Left ventricle myocardium inferior (tissue), 1 donor: ENCODE results near the gene TECR. TPM values are rescaled to one million over a fixed set of nuclear protein-coding genes. Genes with fewer than 3 reads are reported as not detected.
"Not testable (repeated sequence)": the region's sequence is repeated elsewhere in the genome, so short reads cannot be mapped to it uniquely, and the experiment has no call there.

Experiments
- DNase-seq: peaks from one replicate; pipeline ENCODE4 v3.0.0-alpha.2; 2020
- H3K27ac ChIP-seq: fragments of 200-600 bp; replicated peaks from 2 replicates; pipeline ENCODE4 v1.8.0; 2021
- H3K27me3 ChIP-seq: fragments of 200-600 bp; 2 replicates; pipeline ENCODE4 v1.8.0; 2021; ENCODE audit warnings: low read depth
- H3K36me3 ChIP-seq: fragments of 200-600 bp; 2 replicates; pipeline ENCODE4 v1.8.0; 2021
- H3K4me1 ChIP-seq: fragments of 200-600 bp; 2 replicates; pipeline ENCODE4 v1.8.0; 2021
- H3K4me3 ChIP-seq: fragments of 200-600 bp; 2 replicates; pipeline ENCODE4 v1.8.0; 2021; ENCODE audit warnings: mild to moderate bottlenecking, moderate library complexity
- H3K9me3 ChIP-seq: fragments of 200-600 bp; replicated peaks from 2 replicates; pipeline ENCODE4 v1.8.0; 2021
- intact Hi-C: fragments of 100-400 bp; cut with micrococcal nuclease; formaldehyde crosslinking; loops from one replicate; pipeline ENCODE4 v1.11.0; 2022
- total RNA-seq: library from RNA; stranded (reverse); fragmentation: NEBNext Ultra II Directional; extraction: Animal tissue kit (Norgen Biotek cat#: 25700); gene quantifications from one replicate; pipeline ENCODE4 v1.2.1, GENCODE V29; 2021
- TF ChIP-seq, protein P1 (sequence below): fragments of 200-600 bp; IDR thresholded peaks from 2 replicates; pipeline ENCODE4 v1.8.0; 2021; ENCODE audit warnings: antibody characterized with exemption, mild to moderate bottlenecking, borderline replicate concordance
- donor health status: DM: no; HTN: yes; CAD: no; lungs with severe emphysema.

Gene TECR
- total RNA-seq, 1 donor from 2014 or later = 69.3 TPM

DNA sequence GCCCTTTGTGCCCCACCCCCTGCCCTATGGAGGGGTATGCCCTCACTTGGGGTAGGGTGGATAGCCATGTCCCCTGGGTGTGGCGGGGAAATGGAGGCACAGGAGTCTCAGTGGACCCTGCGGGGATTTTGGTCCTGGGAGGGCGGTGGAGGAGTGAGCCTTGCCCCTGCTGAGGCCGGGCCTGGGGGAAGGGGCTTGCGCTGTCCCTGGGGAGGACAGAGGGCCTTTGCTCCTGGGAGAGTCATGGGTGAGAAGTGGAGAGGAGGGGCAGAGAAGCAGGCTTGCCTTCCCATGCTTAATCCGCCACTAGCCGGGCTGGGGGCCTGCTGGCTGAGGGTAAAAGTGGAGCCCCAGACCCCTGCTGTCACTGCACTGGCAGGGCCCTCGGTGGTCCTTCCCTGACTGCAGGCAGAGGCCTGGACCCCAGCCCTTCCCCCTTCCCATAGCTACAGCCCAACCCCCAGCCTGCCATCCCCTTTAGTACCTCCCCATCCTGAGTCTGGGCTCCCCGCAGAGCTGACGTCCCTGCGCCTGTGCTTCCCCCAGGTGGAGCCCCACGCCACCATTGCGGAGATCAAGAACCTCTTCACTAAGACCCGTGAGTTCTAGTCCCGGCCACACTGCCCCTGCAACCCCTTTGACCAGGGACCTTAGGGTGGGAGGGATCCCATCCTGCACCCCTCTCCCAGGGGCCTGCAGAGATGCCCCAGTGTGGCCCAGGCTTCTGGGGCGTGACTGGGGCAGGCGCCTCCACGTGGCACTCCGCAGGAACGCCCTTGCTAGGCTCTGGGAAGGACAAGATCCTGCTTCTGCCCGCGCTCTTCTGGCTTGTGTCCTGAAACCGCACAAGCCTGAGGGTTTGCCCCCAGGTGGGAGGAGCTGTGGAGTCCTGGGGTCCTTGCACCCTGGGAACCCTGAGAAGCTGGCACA lies 33.5 kb downstream of the TECR start:
- intact Hi-C loops = no loop called here
- no peak for DNase-seq
- H3K36me3 ChIP-seq = peaks cover 19% of the 10 kb centered on the region
- TF ChIP-seq, protein P1, sequence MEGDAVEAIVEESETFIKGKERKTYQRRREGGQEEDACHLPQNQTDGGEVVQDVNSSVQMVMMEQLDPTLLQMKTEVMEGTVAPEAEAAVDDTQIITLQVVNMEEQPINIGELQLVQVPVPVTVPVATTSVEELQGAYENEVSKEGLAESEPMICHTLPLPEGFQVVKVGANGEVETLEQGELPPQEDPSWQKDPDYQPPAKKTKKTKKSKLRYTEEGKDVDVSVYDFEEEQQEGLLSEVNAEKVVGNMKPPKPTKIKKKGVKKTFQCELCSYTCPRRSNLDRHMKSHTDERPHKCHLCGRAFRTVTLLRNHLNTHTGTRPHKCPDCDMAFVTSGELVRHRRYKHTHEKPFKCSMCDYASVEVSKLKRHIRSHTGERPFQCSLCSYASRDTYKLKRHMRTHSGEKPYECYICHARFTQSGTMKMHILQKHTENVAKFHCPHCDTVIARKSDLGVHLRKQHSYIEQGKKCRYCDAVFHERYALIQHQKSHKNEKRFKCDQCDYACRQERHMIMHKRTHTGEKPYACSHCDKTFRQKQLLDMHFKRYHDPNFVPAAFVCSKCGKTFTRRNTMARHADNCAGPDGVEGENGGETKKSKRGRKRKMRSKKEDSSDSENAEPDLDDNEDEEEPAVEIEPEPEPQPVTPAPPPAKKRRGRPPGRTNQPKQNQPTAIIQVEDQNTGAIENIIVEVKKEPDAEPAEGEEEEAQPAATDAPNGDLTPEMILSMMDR = no peak
- H3K4me3 ChIP-seq = peak overlapping the region; percentile 50
- H3K4me1 ChIP-seq = peaks cover 64% of the 10 kb centered on the region
- H3K27ac ChIP-seq = peak overlapping the region; percentile 92
- H3K9me3 ChIP-seq = no peaks in the 10 kb centered on the region
- no peaks in the 10 kb centered on the region for H3K27me3 ChIP-seq

DNA sequence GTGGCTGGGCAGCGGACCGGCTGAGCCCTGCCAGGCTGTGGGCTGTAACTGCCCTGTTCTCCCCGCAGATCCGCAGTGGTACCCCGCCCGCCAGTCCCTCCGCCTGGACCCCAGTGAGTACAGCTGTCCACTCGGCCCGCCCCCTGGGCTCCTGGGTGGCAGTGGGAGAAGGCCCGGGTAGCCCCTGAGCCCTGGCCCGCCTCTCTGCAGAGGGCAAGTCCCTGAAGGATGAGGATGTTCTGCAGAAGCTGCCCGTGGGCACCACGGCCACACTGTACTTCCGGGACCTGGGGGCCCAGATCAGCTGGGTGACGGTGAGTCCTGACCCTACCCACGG lies 34.2 kb downstream of the TECR start:
- Histone ChIP-seq H3K4me1 (peaks cover 63% of the 10 kb centered on the region), H3K9me3 (no peaks in the 10 kb centered on the region), H3K27ac (peak overlapping the region; percentile 92), H3K4me3 (peak overlapping the region; percentile 50), H3K27me3 (no peaks in the 10 kb centered on the region), H3K36me3 (peaks cover 19% of the 10 kb centered on the region)
- no peak for DNase-seq
- TF ChIP-seq, protein P1 = no peak
- intact Hi-C loops = no loop called here

DNA sequence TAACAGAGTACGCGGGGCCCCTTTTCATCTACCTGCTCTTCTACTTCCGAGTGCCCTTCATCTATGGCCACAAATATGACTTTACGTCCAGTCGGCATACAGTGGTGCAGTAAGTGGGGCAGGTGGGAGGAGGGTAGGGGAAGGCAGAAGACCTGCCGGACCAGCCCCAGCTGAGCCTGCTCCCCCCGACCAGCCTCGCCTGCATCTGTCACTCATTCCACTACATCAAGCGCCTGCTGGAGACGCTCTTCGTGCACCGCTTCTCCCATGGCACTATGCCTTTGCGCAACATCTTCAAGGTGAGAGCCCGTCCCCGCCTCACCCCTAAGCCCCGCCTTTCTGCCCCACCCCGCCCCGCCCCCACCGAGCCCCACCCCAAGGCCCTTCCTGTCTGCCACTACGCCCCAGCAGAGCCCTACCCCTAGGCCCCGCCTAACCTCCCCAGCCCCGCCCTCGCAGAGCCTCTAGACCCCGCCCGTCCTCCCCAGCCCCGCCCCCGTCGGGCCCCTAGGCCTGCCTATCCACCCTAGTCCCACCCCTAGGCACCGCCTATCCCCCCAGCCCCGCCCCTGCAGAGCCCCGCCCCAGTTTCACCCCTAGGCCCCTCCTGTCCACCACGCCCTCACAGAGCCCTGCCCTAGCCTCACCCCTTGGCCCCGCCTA lies 34.7 kb downstream of the TECR start:
- Histone ChIP-seq H3K4me1 (peaks cover 63% of the 10 kb centered on the region), H3K36me3 (peaks cover 19% of the 10 kb centered on the region), H3K9me3 (no peaks in the 10 kb centered on the region), H3K27ac (peak overlapping the region; percentile 92), H3K4me3 (no peak overlapping the region), H3K27me3 (no peaks in the 10 kb centered on the region)
- no peak for DNase-seq
- TF ChIP-seq, protein P1 = no peak
- intact Hi-C loops = no loop called here

DNA sequence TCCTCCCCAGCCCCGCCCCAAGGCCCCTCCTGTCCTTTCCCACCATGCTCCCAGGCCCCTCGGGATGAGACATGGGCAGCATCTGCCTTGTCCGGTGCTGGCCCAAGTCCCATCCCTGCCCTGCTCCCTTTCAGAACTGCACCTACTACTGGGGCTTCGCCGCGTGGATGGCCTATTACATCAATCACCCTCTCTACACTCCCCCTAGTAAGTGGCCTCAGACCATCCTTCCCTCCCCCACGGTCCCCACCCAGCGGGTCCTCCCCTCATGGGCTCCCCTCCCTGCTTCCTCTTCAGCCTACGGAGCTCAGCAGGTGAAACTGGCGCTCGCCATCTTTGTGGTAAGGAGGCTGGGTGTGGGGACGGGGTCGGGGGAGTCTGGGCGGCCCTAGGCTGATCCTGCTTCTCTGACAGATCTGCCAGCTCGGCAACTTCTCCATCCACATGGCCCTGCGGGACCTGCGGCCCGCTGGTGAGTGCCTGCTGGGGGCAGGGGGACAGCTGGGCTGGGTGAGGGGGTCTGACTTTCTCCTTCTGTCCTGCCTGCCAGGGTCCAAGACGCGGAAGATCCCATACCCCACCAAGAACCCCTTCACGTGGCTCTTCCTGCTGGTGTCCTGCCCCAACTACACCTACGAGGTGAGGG lies 35.4 kb downstream of the TECR start:
- Histone ChIP-seq H3K36me3 (peaks cover 21% of the 10 kb centered on the region), H3K4me1 (peaks cover 63% of the 10 kb centered on the region)
- H3K4me3 ChIP-seq, DNase-seq, H3K27ac ChIP-seq, H3K27me3 ChIP-seq, H3K9me3 ChIP-seq, intact Hi-C loops: not testable (repeated sequence)

DNA sequence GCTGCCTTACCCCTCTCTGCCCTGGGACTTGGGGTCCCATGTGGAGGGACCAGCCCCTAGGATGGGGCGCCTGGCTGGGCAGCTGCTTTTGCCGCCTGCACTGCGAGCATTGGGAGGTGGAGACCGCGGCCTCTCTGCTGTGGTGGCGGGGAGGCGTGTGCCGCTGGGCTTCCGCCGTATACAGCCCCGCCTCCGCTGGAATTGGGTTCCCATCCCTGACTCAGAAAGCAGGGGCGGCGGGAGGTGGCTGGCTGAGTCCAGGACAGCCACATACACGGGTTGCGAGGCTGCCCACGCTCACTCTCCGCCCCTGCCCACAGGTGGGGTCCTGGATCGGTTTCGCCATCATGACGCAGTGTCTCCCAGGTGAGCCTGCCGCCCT lies 35.9 kb downstream of the TECR start:
- H3K4me1 ChIP-seq = peaks cover 63% of the 10 kb centered on the region
- H3K36me3 ChIP-seq = peaks cover 21% of the 10 kb centered on the region
- DNase-seq = no peak
- H3K9me3 ChIP-seq = no peaks in the 10 kb centered on the region
- H3K27ac ChIP-seq = no peak overlapping the region
- no peaks in the 10 kb centered on the region for H3K27me3 ChIP-seq
- H3K4me3 ChIP-seq = no peak overlapping the region
- intact Hi-C loops = no loop called here
- TF ChIP-seq, protein P1 = no peak
